Panc1 (cell line): ENCODE results near the gene GPR82.

Source experiments
- SIN3A ChIP-seq: IDR thresholded peaks from 2 replicates; pipeline ENCODE4 v1.6.1; 2012; ENCODE audit warnings: low read depth, mild to moderate bottlenecking, low read length, moderate library complexity, borderline replicate concordance; ENCODE audit not compliant: insufficient read depth
- TF ChIP-seq, protein P1 (sequence below): fragments of 450-650 bp; IDR thresholded peaks from 2 replicates; pipeline ENCODE4 v1.5.1; 2017; ENCODE audit warnings: mild to moderate bottlenecking

DNA sequence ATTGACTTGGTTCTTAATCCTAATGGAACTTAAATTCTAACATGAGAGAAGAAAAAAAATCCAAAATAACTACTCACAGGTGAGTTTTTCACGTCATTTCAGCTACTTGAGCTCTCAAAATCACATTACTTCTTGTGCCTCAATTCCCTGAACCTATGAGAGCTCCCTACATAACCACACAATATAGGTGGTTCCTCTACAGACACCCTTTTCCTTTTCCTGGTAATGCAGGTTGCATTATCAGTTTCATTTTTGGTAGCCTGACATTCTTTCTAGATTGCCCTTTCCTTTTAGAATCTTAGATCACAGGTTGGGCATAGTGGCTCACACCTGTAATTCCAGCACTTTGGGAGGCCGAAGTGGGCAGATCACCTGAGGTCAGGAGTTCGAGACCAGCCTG is 31.0 kb upstream of the GPR82 start:
- TF ChIP-seq SIN3A = no peak
- TF ChIP-seq, protein P1, sequence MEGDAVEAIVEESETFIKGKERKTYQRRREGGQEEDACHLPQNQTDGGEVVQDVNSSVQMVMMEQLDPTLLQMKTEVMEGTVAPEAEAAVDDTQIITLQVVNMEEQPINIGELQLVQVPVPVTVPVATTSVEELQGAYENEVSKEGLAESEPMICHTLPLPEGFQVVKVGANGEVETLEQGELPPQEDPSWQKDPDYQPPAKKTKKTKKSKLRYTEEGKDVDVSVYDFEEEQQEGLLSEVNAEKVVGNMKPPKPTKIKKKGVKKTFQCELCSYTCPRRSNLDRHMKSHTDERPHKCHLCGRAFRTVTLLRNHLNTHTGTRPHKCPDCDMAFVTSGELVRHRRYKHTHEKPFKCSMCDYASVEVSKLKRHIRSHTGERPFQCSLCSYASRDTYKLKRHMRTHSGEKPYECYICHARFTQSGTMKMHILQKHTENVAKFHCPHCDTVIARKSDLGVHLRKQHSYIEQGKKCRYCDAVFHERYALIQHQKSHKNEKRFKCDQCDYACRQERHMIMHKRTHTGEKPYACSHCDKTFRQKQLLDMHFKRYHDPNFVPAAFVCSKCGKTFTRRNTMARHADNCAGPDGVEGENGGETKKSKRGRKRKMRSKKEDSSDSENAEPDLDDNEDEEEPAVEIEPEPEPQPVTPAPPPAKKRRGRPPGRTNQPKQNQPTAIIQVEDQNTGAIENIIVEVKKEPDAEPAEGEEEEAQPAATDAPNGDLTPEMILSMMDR = no peak
